AML-193 (cell line): ENCODE measurements around the gene CD300LB.

ENCODE experiments used
- DNase-seq, 2 experiments: peaks; one replicate each; lab custom pipeline; 2025; lab: John Stamatoyannopoulos, UW

Gene CD300LB

GRCh38 chr17:74549343-74549742 lies 18.1 kb upstream of the CD300LB start:
- no peak for DNase-seq

GRCh38 chr17:74547736-74548135 lies 16.5 kb upstream of the CD300LB start:
- peak; percentile 50 to 64 for DNase-seq

GRCh38 chr17:74547264-74547663 lies 16.0 kb upstream of the CD300LB start:
- DNase-seq = no peak

GRCh38 chr17:74546586-74546985 lies 15.3 kb upstream of the CD300LB start:
- no peak for DNase-seq

GRCh38 chr17:74545843-74546230 lies 14.6 kb upstream of the CD300LB start, which contains the start of gene CD300C:
Gene CD300C, minus strand, starts transcription at chr17:74546115. Its CDS starts 333 bp downstream, at chr17:74545782.
- DNase-seq = peak; percentile 88 to 89

GRCh38 chr17:74544991-74545842 lies 13.9 kb upstream of the CD300LB start:
- DNase-seq = peak; percentile 33 to 40

GRCh38 chr17:74543891-74544760 lies 12.9 kb upstream of the CD300LB start:
- no peak for DNase-seq

GRCh38 chr17:74543406-74543805 lies 12.1 kb upstream of the CD300LB start:
- no peak for DNase-seq

GRCh38 chr17:74542727-74543383 lies 11.6 kb upstream of the CD300LB start:
- DNase-seq = no peak

- no peak for DNase-seq
Measured at GRCh38 chr17:74542166-74542565, 10.9 kb upstream of the CD300LB start.

- DNase-seq = no peak
Measured at GRCh38 chr17:74541176-74542111, 10.2 kb upstream of the CD300LB start.

GRCh38 chr17:74539281-74539820 lies 8.1 kb upstream of the CD300LB start:
- no peak for DNase-seq

GRCh38 chr17:74536890-74537289 lies 5.6 kb upstream of the CD300LB start:
- no peak for DNase-seq

- peak; percentile 100 for DNase-seq
Measured at GRCh38 chr17:74532115-74532514, 840 bp upstream of the CD300LB start.

GRCh38 chr17:74530831-74531150 lies 484 bp downstream of the CD300LB start:
- DNase-seq = no peak

GRCh38 chr17:74529243-74529642 lies 2.0 kb downstream of the CD300LB start:
- no peak for DNase-seq

GRCh38 chr17:74528491-74529199 lies 2.6 kb downstream of the CD300LB start:
- DNase-seq = peak; percentile 99 to 100

- no peak for DNase-seq
Measured at GRCh38 chr17:74527756-74528155, 3.5 kb downstream of the CD300LB start.

- DNase-seq = no peak
Measured at GRCh38 chr17:74527081-74527480, 4.2 kb downstream of the CD300LB start.

GRCh38 chr17:74526681-74527080 lies 4.6 kb downstream of the CD300LB start:
- no peak for DNase-seq
